ES-I3 (cell line): ENCODE data around the gene CTIF.
A peak's percentile ranks its signal among the peaks of the same experiment; 100 is the strongest.

Source experiments
- H3K36me3 ChIP-seq: 2 replicates; pipeline ENCODE4 v1.6.1; 2013; ENCODE audit warnings: mild to moderate bottlenecking, low read length, control low read depth, moderate library complexity; ENCODE audit not compliant: insufficient read depth
- H3K4me1 ChIP-seq: 2 replicates; pipeline ENCODE4 v1.6.1; 2013; ENCODE audit warnings: mild to moderate bottlenecking, control low read depth, low read length; ENCODE audit not compliant: insufficient read depth
- H3K9ac ChIP-seq: 2 replicates; pipeline ENCODE4 v1.6.1; 2013; ENCODE audit warnings: low read depth, mild to moderate bottlenecking, low read length, moderate library complexity
- H3K9me3 ChIP-seq: 2 replicates; pipeline ENCODE4 v1.6.1; 2013; ENCODE audit warnings: mild to moderate bottlenecking, low read length, moderate library complexity; ENCODE audit not compliant: control insufficient read depth, insufficient read depth

The CTIF gene

GRCh38 chr18:48541026-48541746, 2.4 kb downstream of the CTIF start:
- Histone ChIP-seq H3K9me3 (no peaks in the 10 kb centered on the region), H3K9ac (peak overlapping the region; percentile 85), H3K4me1 (peaks cover 46% of the 10 kb centered on the region), H3K36me3 (no peaks in the 10 kb centered on the region)

- Histone ChIP-seq H3K9me3 (no peaks in the 10 kb centered on the region), H3K4me1 (peaks cover 53% of the 10 kb centered on the region), H3K36me3 (no peaks in the 10 kb centered on the region), H3K9ac (peak overlapping the region; percentile 85; the same call in 1 of the 2 replicates)
Measured at GRCh38 chr18:48541747-48542400, 3.0 kb downstream of the CTIF start.

- H3K9ac ChIP-seq: no peak overlapping the region
- peaks cover 61% of the 10 kb centered on the region for H3K4me1 ChIP-seq
- H3K36me3 ChIP-seq: no peaks in the 10 kb centered on the region
- no peaks in the 10 kb centered on the region for H3K9me3 ChIP-seq
Measured at GRCh38 chr18:48542513-48543181, 3.8 kb downstream of the CTIF start.

- Histone ChIP-seq H3K9me3 (no peaks in the 10 kb centered on the region), H3K4me1 (peaks cover 64% of the 10 kb centered on the region), H3K36me3 (no peaks in the 10 kb centered on the region), H3K9ac (no peak overlapping the region)
Measured at GRCh38 chr18:48543228-48543627, 4.4 kb downstream of the CTIF start.

DNA sequence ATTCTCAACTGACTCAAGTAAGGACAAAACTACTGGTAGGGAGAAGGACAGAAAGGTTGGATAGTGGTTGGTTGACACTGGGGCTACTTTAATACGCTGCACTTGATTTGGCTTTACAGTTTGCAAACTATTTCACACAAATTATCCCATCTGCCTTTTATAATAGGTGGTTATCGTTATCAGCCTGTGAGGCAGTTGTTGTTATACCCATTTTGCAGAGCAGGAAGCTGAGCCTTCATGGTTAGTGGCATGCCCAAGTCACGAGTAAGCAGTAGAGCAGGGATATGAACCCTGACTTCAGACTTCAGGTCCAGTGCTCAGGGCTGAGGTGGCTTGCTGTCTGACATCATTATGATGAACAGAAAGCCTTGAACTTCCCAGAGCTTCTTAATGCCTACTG, 5.3 kb downstream of the CTIF start:
- no peak overlapping the region for H3K9ac ChIP-seq

GRCh38 chr18:48544661-48545415, 6.0 kb downstream of the CTIF start:
- no peaks in the 10 kb centered on the region for H3K36me3 ChIP-seq
- no peaks in the 10 kb centered on the region for H3K9me3 ChIP-seq
- peaks cover 75% of the 10 kb centered on the region for H3K4me1 ChIP-seq
- H3K9ac ChIP-seq: no peak overlapping the region

More for the DNA sequence above, 5.3 kb downstream of the CTIF start:
- no peaks in the 10 kb centered on the region for H3K9me3 ChIP-seq
- H3K4me1 ChIP-seq: peaks cover 72% of the 10 kb centered on the region
- no peaks in the 10 kb centered on the region for H3K36me3 ChIP-seq

DNA sequence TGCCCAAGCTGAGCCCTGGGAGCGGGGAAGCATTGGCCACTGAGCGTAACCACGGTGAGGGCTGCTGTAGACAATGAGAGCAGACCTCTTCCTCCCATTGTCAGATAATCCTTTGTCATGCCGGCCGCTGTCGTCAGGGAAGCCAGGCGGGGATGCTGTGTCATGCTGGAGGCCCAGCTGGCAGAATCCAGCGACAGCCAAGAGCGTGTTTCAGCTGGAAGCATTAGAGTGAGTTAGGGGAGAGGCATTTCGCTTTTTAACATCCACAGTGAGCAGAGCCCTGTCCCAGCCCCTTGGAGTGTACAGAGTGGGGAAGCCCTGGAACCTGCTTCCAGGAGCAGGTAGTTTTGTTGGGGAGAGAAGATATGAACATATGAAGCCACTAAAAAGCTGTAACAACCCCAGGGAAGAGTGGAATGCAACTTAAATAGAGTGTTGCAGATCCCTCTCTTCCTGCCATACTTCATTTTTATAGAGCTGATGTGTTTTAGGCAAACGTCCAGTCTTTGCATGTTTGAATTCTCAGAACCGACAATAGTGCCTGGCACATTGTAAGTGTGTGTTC, 7.0 kb downstream of the CTIF start:
- Histone ChIP-seq H3K36me3 (no peaks in the 10 kb centered on the region), H3K9me3 (no peaks in the 10 kb centered on the region), H3K4me1 (peaks cover 75% of the 10 kb centered on the region), H3K9ac (no peak overlapping the region)

- Histone ChIP-seq H3K36me3 (no peaks in the 10 kb centered on the region), H3K9me3 (no peaks in the 10 kb centered on the region), H3K4me1 (peaks cover 74% of the 10 kb centered on the region), H3K9ac (no peak overlapping the region)
Measured at GRCh38 chr18:48546396-48546795, 7.6 kb downstream of the CTIF start.

DNA sequence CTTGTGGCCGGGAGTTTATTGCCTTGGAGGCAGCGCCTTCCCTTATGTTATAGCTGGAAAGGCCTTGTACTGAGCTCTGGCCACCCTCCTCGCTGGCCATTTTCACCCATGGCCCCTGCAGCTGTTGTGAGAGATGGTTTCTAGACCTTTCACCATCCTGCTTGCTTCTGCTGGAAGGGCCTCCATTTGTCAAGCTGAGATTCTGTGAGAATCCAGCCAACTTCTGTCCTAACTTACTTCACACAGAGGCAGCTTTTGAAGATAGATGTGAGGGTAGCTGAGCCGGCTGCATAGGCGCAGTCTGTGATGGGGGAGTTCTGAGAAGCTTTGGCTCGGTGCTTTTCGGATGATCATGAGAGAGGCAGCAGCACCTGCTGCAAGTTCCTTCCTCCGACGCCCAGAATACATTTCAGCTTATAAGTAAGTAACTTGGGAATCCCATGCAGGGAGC, 8.7 kb downstream of the CTIF start:
- Histone ChIP-seq H3K4me1 (peaks cover 65% of the 10 kb centered on the region), H3K9me3 (no peaks in the 10 kb centered on the region), H3K36me3 (no peaks in the 10 kb centered on the region), H3K9ac (no peak overlapping the region)

DNA sequence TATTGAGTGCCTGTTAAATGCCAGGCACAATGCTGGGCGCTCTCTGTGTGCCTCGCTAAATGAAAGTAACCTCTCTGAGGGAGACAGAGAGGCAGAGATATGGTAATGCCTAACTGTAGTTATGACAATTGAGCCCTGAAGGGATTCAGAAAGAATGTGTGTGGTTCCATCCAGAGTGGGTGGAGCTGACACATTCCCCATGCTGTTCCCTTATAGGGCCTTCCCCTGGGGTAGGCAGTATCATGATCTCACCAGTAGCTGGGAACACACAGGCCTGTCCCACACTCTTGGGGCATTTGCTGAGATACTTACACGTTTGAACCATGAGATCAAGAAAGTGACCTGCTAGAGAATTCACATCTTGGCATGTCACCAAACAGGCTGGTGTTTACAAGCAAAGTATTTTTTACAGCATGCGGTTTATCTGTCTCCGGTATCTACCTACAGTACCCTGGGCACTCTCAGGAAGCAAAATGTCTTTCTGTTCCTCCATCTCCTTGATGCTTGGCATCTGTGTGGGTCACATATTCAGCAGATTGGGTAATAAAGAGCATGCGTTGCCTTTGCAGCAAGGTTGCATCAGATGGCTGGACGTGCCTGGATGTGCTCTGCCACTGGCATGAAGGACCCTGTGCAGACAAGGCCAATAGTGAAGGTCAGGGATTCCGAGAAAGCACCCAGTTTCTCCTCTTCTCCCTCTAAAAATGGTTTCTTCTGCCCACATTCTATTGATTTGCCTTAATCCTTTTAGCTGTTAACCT, 9.4 kb downstream of the CTIF start:
- Histone ChIP-seq H3K36me3 (no peaks in the 10 kb centered on the region), H3K9ac (no peak overlapping the region), H3K9me3 (no peaks in the 10 kb centered on the region), H3K4me1 (peaks cover 59% of the 10 kb centered on the region)

GRCh38 chr18:48548921-48549320, 10.1 kb downstream of the CTIF start:
- H3K9me3 ChIP-seq: no peaks in the 10 kb centered on the region
- H3K36me3 ChIP-seq: no peaks in the 10 kb centered on the region
- H3K4me1 ChIP-seq: peaks cover 52% of the 10 kb centered on the region
- no peak overlapping the region for H3K9ac ChIP-seq

DNA sequence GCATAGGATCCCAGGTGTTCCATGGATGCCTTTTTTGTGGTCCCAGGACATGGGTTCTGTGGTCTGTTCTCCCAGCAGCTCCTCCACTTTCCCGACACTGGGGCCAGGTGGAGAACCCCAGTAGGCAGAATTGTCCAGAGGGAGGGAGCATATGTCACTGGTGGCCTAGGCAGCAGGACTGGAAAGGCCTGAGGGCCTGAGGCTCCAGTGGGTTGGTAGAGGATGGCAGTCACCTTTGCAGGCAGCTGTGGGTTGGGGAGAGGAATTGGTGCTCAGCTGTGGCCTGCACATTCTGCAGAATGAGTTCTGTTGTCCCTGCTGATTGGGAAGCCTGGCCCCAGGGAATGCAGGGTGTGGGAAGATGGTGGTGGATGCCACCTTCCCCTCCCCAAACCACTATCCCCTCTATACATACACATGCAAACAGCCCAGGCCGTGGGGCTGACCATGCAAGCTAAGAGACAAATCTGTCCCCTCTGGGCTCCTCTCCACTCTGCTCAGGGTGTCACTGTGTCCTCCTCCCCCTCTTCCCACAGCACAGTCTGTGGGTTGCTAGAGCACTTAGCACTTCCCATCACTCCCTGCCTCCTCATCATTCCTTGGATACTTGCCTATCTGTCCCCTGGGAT, 11.4 kb downstream of the CTIF start:
- Histone ChIP-seq H3K9me3 (no peaks in the 10 kb centered on the region), H3K4me1 (peaks cover 40% of the 10 kb centered on the region), H3K9ac (no peak overlapping the region), H3K36me3 (no peaks in the 10 kb centered on the region)

- Histone ChIP-seq H3K9me3 (no peaks in the 10 kb centered on the region), H3K36me3 (no peaks in the 10 kb centered on the region)
Measured at GRCh38 chr18:48551100-48551499, 12.3 kb downstream of the CTIF start.

More at GRCh38 chr18:48551100-48551499, 12.3 kb downstream of the CTIF start:
- Histone ChIP-seq H3K9ac (no peak overlapping the region), H3K4me1 (peaks cover 32% of the 10 kb centered on the region)
